HG02610 (cell line): ENCODE results near the gene POLR1C.
"Not testable (repeated sequence)": the region's sequence is repeated elsewhere in the genome, so short reads cannot be mapped to it uniquely, and the experiment has no call there.

Experiments
- ATAC-seq: cut with Tn5 transposase; IDR thresholded peaks from one replicate; pipeline ENCODE4 v1.9.1; 2021; ENCODE audit warnings: mild to moderate bottlenecking, moderate library complexity; ENCODE audit not compliant: unreplicated experiment

Gene POLR1C, protein sequence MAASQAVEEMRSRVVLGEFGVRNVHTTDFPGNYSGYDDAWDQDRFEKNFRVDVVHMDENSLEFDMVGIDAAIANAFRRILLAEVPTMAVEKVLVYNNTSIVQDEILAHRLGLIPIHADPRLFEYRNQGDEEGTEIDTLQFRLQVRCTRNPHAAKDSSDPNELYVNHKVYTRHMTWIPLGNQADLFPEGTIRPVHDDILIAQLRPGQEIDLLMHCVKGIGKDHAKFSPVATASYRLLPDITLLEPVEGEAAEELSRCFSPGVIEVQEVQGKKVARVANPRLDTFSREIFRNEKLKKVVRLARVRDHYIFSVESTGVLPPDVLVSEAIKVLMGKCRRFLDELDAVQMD

DNA sequence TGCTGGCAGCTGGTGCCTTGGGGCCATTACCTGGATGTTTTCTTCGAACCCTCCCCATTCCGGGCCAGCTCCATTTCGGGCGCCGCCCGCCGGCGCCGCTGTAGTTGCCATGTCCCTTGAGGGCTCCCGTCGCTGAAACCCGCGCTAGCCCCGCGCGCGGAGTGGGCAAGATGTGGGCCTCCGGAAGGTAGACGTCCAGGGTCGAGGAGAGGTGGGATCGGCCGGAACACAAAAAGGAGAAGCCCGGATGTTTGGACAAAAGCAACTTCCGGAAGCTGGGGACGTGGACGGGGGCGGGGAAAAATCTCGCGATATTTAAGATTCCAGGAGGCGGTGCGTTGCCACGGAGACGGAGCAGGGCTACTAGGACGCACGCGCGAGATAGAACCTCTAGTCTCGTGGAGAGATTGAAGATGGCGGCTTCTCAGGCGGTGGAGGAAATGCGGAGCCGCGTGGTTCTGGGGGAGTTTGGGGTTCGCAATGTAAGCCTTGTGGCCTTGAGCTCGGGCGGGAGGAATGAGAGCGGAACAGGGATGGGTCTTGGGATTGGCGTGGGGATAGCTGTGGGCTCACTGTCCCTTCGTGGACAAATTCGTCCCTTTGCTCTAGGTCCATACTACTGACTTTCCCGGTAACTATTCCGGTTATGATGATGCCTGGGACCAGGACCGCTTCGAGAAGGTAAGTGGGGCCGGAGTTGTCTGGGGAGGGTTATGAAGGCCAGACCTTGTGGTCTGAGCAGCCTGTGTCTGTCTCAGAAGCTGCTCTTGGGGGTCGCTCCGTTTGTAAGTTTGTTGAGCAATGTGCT is at the start of gene POLR1C, which contains the start of gene YIPF3:
Gene POLR1C, plus strand, starts transcription at position 393 of the 808 bp plus-strand sequence. Its CDS starts 21 bp downstream, at position 414.
Gene YIPF3, minus strand, starts transcription at position 230 of the 808 bp plus-strand sequence. Its CDS starts 119 bp downstream, at position 111.
- peak; percentile 81 for ATAC-seq

DNA sequence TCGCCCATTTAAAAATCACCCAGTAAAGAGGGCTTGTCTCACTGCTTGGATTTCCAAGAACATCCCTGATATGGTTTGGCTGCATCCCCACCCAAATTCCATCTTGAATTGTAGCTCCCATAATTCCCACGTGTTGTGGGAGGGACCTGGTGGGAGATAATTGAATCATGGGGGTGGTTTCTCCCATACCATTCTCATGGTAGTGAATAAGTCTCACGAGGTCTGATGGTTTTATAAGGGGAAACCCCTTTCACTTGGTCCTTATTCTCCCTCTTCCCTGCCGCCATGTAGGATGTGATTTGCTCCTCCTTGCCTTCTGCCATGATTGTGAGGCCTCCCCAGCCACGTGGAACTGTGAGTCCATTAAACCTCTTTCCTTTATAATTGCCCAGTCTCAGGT is 49.6 kb upstream of the POLR1C start:
- not testable (repeated sequence) for ATAC-seq

- ATAC-seq, result no peak
Measured at GRCh38 chr6:43467752-43468151, 49.1 kb upstream of the POLR1C start.

DNA sequence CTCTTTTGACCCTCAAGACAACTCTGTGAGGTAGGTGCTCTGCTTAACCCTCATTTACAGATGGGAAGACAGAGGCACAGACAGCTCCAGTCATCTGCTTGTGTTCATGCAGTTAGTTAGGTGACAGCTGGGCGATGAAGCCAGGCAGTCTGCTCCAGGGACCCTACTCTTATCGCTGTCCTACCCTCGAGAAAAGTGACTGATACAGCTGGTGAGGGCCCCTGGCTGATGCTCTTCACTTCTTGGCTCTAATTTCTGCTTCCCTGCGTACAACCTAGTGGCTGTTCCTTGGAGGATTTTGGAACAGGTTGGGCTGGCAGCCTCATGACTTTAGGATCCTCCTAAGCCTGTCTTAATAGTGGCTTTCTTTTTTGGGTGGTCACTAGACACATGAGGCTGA is 48.6 kb upstream of the POLR1C start:
- no peak for ATAC-seq

- ATAC-seq, result no peak
Measured at GRCh38 chr6:43468748-43469681, 47.9 kb upstream of the POLR1C start.

GRCh38 chr6:43469947-43470346 is 46.9 kb upstream of the POLR1C start:
- peak; percentile 41 for ATAC-seq

- no peak for ATAC-seq
Measured at GRCh38 chr6:43471399-43471798, 45.5 kb upstream of the POLR1C start.

- no peak for ATAC-seq
Measured at GRCh38 chr6:43472515-43472914, 44.4 kb upstream of the POLR1C start.

- ATAC-seq, result no peak
Measured at GRCh38 chr6:43475516-43475915, 41.4 kb upstream of the POLR1C start.

DNA sequence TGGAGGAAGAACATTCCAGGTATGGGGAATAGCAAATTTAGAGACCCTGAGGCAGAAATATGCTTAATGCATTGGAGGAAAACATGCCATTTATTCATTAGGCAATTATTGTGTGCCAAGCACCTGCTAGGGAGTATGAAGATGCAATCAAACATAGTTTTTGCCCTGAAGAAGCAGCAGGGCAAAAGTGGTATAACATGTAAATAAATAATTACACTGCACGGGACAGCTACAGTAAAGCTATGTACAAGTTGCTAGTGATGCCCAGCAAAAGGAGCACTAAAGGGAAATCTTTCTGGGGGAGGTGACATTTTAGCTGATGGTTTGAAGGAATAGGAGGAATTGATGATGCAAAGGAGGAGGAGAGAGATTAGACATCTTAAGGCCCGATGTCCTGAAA is 40.1 kb upstream of the POLR1C start:
- ATAC-seq, result no peak

DNA sequence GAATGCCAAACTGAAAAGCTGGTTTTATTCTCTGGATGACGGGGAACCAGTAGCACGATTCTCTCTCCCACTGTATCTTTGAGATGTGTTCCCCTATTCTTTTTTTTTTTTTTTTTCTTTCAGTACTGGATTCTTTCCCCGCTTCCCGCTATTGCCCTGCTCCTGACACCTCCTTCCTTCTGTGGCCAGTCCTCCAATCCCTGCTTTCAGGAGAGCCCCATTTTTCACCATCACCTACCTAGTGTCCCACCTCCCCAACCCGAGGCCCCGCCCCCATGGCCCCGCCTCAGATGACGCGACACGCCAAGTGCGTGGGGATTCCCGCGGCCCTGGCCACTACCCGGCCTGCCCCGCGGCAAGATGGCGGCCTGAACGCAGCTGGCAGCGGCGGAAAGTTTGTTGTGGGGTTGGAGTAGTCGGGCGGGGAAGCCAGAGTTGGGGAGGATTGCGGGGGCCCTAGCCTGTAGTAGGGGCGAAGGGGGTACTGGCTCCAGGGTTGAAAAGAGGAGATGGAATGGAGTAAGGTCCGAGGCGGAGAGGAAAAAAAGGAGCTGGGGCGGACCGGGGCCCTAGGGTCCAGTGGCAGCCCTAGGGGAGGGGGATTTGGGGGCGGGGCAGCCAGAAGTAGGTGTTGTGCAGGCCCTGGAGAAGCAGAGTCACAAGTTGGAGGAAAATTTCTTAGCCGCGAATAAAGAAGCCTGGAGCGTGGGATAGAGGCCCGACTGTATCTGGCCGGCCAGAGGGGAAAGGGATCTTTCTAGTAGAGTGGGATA is 39.5 kb upstream of the POLR1C start, which contains the start of gene TJAP1:
Gene TJAP1, plus strand, starts transcription at position 336 of the 773 bp plus-strand sequence. CDS start 21,432 bp downstream, outside the sequence.
- ATAC-seq, result peak; percentile 96

GRCh38 chr6:43478008-43478372 is 38.9 kb upstream of the POLR1C start:
- no peak for ATAC-seq

- ATAC-seq, result no peak
Measured at GRCh38 chr6:43481075-43481474, 35.8 kb upstream of the POLR1C start.

GRCh38 chr6:43481591-43482236 is 35.2 kb upstream of the POLR1C start:
- no peak for ATAC-seq

DNA sequence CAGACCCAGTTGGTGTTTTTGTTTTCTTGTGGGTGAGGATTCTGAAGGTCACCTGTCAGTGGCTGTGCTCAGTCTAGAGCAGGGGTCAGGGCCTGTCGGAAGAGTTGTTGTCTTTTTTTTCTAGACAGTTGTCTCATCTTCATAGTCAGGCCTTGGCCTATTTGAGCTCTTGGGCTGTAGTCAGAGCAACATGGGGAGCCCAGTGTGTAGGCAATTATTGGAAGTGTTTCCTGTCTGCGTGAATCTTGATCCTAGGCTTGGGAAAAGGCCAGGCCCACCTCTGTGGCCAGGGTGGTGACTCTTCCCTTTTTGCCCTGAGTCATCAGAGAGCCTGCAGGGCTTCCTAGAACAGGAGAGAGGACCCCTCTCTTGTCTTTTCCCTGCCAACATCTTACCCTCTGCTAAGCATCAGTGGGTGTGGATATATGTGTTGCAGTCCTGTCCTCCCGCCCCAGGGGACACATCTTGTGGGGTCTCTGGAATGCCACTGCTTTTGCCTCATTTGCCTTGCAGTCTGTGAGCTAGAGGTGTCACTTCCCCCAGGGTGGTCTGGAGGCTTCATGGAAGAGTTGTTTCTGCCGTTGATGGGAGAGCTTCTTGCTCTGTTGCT is 28.1 kb upstream of the POLR1C start:
- no peak for ATAC-seq

- no peak for ATAC-seq
Measured at GRCh38 chr6:43489277-43490072, 27.4 kb upstream of the POLR1C start.

DNA sequence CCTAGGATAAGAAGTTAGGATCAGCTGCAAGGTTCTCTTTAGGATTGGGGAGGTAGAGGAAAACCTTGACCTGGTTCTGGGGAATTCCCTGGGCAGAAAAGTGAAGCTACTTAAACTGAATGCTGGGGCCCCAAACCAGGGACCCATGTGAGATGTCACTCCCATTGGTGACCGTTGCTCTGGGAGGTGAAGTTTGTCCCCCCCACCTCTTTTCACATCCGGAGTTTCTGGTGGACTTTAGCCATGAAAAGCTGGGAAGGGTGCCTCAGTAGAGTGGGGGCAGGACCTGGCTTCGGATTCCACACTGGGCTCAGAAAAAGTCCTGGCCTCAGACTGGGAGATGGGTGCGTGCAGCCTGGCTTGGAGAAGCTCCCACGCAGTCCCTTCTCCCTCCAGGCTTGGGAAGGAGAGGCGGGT is 26.4 kb upstream of the POLR1C start:
- ATAC-seq, result no peak
